Activated T-cell treated with anti-CD3 and anti-CD28 coated beads for 4 hours (primary cell): ENCODE data around the gene FAM3D.

ENCODE experiments used
- DNase-seq: peaks from one replicate; pipeline ENCODE4 v3.0.0-alpha.2; 2020

The FAM3D gene

DNA sequence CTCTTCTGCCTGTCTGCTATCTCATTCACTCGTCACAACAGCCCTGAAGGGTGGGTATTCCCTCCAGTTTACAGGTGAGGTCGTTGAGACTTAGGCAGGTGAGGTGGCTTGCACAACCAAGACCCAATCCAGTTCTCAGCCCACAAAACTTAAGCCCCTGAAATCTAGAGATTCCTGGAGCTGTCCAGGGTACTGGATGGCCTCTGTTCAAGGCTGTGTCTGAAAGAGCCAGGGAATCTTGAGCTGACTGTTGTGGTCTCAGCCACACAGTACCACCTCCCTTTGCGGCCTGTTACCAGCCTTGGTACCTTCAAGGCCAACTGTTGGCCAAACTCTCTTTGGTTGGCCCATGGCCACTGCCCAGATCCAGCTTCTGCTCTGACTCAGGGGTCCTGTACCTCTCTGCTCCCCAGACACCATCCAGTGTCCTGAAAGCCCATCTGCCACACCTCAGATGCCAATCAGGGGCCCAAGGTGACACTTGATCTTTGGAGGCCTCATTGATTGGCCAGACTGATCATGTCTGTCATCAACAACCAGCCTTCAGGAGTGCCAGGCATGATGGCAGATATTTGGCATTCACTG is 78.5 kb downstream of the FAM3D start:
- no peak for DNase-seq

DNA sequence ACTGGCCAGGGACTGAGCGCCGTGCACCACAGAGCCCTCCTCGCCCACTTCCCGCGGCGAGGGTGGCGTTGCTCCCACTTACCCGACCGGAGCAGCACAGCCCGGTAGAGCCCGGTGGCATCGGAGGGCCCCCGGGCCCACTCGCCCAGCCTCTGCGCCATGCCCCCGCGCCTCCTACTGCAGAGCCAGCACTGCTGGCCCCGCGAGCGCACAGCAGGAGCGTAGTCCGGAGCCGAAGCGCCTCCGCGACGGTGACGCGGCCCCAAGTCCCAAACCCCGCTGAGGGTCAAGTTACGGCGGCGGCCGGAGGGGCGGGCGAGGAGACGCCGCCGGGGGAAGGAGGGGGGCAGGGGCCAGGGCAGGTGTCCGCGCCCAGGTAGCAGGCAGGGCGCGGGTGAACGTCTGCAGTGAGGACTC is 79.8 kb downstream of the FAM3D start:
- DNase-seq, result no peak

DNA sequence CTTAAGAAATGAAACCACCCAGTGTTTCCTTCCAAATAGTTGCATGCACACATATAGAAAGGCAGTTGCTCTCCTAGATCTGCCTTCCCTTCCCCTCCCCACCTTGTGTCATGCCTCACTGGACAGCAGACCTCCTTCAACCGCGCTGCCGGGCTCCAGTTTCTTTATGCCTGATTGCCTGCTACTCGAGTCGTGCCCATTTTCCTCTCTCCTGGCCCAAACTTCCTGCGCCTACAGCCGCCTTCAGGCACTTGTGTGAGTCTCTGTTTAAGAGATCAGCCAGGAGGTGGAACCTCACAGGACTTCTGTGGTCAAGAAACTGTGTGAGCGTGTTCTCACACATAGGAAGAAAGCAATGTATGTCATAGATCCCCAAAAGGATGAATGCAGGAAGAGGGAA is 80.6 kb downstream of the FAM3D start:
- DNase-seq, result no peak

DNA sequence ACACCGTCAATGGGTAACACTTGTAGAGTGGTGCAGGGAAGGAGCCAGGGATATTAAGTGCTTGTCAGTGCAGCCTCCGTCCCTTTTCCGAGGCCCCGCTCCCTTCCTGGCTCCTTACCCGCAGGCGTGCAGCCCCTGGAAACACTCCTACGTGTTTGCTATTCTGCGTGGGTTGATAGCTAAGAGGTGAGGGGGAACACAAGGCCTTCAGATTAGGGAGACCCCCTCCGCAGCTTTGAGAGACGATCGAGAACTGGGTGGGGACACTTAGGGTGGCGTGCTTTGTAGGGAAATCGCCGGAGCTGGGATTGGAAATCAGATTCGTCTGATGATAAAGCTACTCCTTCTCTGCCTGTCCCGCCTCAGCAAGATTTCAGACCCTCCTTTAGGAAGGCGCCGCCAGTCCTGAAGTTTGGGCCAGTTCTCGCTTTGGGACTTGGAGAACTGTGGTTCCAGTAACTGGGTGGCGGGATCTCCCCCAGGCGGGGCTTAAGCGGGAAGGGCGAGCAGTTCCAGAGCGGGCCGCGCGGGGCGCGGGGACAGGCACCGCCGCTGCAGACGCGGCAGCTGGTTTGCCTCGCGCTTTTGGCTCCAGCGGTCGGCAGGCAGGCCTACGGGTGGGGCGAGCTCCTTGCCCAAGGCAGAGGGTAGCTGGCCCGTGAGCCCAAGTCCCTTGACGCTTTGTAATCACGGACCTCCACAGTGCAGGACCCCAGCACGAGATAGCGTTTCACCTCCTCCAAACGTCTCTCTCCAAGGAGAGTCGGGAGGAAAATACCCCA is 81.4 kb downstream of the FAM3D start:
- peak; percentile 25 for DNase-seq

- no peak for DNase-seq
Measured at GRCh38 chr3:58584690-58585004, 81.9 kb downstream of the FAM3D start.
